Stomach (tissue), 4 donors: ENCODE results near the gene COL4A1.

Source experiments
- POLR2A ChIP-seq, 4 donors: fragments of 450-650 bp; IDR thresholded peaks; one replicate each; pipeline ENCODE4 v1.6.1; 2016; ENCODE audit warnings: antibody characterized with exemption in 4 of 4, control low read depth in 2 of 4, mild to moderate bottlenecking in 1 of 4, moderate library complexity in 1 of 4
- TF ChIP-seq, protein P1 (sequence below), 7 experiments: fragments of 450-650 bp in 4 of 7; fragments of 200-600 bp in 3 of 7; sonication (generic) in 3 of 7; IDR thresholded peaks; one replicate each; pipeline ENCODE4 v1.5.1; 2016 to 2019; ENCODE audit warnings: antibody characterized with exemption in 7 of 7, control low read depth in 2 of 7, mild to moderate bottlenecking in 1 of 7

DNA sequence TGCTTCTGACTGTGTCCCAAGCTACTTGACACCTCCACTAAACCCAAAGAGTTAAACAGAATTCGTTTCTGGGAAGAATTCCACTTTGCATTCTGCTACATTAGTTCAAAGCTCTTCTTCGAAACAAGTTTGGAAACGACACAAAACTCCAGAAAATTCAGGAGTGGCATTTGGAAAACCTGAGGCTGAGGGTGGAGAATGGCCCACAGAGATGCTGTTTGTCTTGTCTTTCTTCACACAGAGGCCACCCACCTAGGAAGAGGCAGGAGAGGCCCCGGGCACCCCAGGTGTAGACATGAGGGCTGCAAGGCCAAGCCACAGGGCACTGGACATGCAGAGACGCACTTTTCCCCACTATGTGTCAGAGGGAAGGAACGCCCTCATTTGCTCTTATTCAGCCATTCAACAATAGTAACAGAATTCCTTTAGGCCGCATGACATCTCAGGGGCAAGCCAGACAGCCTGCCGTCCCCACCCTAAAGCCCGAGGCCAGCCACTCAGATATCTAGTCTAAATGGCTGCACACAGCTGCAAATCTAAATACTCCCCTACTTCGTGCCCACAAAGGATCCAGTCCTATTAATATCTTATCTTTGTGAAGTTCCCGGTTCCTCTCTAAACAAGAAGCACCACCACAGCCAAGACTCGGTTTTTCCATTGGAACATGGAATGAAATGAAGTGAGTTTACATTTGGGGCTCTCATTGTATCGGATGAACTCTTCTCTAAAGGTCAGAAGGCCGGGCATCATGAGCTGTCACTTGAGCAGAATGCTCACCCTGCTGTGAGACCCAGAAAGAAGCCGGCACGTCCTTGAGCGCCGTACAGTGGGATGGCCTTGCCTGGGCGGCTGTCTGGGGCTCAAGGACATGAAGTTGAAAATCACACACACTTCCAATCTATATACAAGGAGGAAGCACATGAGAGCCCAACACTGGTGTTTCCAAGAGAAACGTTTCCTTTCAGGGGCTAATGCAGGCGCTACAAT is 19.8 kb downstream of the COL4A1 start:
- TF ChIP-seq POLR2A (IDR thresholded peaks at IDR 0.05), result no peak
- TF ChIP-seq, protein P1, sequence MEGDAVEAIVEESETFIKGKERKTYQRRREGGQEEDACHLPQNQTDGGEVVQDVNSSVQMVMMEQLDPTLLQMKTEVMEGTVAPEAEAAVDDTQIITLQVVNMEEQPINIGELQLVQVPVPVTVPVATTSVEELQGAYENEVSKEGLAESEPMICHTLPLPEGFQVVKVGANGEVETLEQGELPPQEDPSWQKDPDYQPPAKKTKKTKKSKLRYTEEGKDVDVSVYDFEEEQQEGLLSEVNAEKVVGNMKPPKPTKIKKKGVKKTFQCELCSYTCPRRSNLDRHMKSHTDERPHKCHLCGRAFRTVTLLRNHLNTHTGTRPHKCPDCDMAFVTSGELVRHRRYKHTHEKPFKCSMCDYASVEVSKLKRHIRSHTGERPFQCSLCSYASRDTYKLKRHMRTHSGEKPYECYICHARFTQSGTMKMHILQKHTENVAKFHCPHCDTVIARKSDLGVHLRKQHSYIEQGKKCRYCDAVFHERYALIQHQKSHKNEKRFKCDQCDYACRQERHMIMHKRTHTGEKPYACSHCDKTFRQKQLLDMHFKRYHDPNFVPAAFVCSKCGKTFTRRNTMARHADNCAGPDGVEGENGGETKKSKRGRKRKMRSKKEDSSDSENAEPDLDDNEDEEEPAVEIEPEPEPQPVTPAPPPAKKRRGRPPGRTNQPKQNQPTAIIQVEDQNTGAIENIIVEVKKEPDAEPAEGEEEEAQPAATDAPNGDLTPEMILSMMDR (IDR thresholded peaks at IDR 0.05), result no peak
